Stromal cell of bone marrow (primary cell): ENCODE data around the gene PTCH1.

ENCODE experiments used
- DNase-seq: peaks from one replicate; pipeline ENCODE4 v3.0.0-alpha.2; 2012; ENCODE audit warnings: low read depth

The PTCH1 gene

GRCh38 chr9:95511952-95512708 is 4.6 kb downstream of the PTCH1 start:
- no peak for DNase-seq

GRCh38 chr9:95511616-95511931 is 5.2 kb downstream of the PTCH1 start:
- DNase-seq, result no peak

- DNase-seq, result peak; percentile 90
These were observed 5.8 kb downstream of the PTCH1 start for GRCh38 chr9:95510709-95511615.

GRCh38 chr9:95509851-95510708 is 6.7 kb downstream of the PTCH1 start:
- no peak for DNase-seq

GRCh38 chr9:95508968-95509850 is 7.6 kb downstream of the PTCH1 start:
- DNase-seq, result peak; percentile 86

- DNase-seq, result no peak
These were observed 8.4 kb downstream of the PTCH1 start for GRCh38 chr9:95508242-95508967.

- DNase-seq, result no peak
These were observed 9.1 kb downstream of the PTCH1 start for GRCh38 chr9:95507464-95508241.

- DNase-seq, result no peak
These were observed 9.9 kb downstream of the PTCH1 start for GRCh38 chr9:95506678-95507463.

- no peak for DNase-seq
These were observed 10.4 kb downstream of the PTCH1 start for GRCh38 chr9:95506428-95506677.

GRCh38 chr9:95505717-95506427 is 10.9 kb downstream of the PTCH1 start:
- no peak for DNase-seq

- no peak for DNase-seq
These were observed 11.6 kb downstream of the PTCH1 start for GRCh38 chr9:95505072-95505716.

GRCh38 chr9:95504053-95504963 is 12.5 kb downstream of the PTCH1 start:
- DNase-seq, result no peak

- no peak for DNase-seq
These were observed 13.4 kb downstream of the PTCH1 start for GRCh38 chr9:95503369-95503768.

- DNase-seq, result no peak
These were observed 14.5 kb downstream of the PTCH1 start for GRCh38 chr9:95502248-95502647.

GRCh38 chr9:95499847-95500246 is 16.9 kb downstream of the PTCH1 start:
- DNase-seq, result no peak

GRCh38 chr9:95499046-95499676 is 17.6 kb downstream of the PTCH1 start:
- no peak for DNase-seq

- no peak for DNase-seq
These were observed 18.1 kb downstream of the PTCH1 start for GRCh38 chr9:95498641-95499040.
